ENCODE results near the gene OR10C1. TPM values are rescaled to one million over a fixed set of nuclear protein-coding genes. Genes with fewer than 3 reads are reported as not detected.

The OR10C1 gene
- total and polyA plus RNA-seq, 3 donors from 2014 or later, result 0.31 TPM; not detected in 2

DNA sequence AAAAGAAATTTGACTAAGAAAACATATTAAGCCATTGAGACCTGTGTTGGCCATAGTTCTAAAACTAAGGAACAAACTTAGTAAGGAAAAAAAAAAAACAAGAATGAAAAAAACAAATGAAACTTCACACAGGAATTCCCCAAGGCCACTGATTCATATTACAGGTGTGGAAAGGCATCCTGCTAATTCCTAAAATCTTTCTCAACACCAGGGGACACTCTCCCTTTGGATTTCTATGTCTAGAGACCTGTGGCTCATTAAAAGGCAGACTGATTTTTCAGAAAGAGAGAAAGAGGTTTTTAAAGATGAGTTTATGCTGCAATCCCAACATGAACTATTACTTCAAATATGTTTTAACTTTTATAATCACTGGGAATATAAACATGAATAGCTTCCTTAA lies 24.5 kb upstream of the OR10C1 start, which contains the start of gene OR12D1:
Gene OR12D1 (plus strand): TSS at position 341 of the 400 bp plus-strand sequence.
- no peak for TF ChIP-seq POLR2A (IDR thresholded peaks at IDR 0.05)
- TF ChIP-seq, protein P1, sequence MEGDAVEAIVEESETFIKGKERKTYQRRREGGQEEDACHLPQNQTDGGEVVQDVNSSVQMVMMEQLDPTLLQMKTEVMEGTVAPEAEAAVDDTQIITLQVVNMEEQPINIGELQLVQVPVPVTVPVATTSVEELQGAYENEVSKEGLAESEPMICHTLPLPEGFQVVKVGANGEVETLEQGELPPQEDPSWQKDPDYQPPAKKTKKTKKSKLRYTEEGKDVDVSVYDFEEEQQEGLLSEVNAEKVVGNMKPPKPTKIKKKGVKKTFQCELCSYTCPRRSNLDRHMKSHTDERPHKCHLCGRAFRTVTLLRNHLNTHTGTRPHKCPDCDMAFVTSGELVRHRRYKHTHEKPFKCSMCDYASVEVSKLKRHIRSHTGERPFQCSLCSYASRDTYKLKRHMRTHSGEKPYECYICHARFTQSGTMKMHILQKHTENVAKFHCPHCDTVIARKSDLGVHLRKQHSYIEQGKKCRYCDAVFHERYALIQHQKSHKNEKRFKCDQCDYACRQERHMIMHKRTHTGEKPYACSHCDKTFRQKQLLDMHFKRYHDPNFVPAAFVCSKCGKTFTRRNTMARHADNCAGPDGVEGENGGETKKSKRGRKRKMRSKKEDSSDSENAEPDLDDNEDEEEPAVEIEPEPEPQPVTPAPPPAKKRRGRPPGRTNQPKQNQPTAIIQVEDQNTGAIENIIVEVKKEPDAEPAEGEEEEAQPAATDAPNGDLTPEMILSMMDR (IDR thresholded peaks at IDR 0.05), result no peak
- intact Hi-C loops (cut with DNase I; ENCODE audit: low total_unique reads), result no loop called here
- no peaks in the 10 kb centered on the region for H3K4me1 ChIP-seq

DNA sequence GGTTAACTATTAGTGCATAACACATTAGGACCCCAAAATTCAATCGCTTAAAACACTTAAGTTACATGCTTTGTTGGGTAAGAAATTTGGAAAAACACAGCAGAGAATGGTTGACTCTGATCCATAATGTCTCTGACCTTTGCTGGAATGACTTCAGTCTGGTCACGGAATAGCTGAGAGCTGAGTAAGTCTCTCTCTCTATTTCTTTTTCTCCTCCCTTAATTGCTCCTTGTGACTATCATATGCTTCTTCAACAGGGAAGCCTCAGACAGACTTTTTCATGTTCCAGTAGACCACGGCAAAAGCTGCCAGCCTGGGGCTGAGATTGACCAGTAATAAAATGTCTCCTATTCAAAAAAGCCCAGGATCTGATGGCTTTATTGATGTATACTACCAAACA lies 19.6 kb upstream of the OR10C1 start:
- intact Hi-C loops (cut with DNase I; ENCODE audit: low total_unique reads), result no loop called here
- no peak for DNase-seq
- H3K27me3 ChIP-seq, result no peaks in the 10 kb centered on the region
- H3K36me3 ChIP-seq (ENCODE audit: low read depth, missing control alignments), result no peaks in the 10 kb centered on the region
- no peaks in the 10 kb centered on the region for H3K4me1 ChIP-seq
- TF ChIP-seq, protein P1 (IDR thresholded peaks at IDR 0.05), result no peak
- no peak for TF ChIP-seq POLR2A (IDR thresholded peaks at IDR 0.05)
- H3K4me3 ChIP-seq, result no peak overlapping the region
- no peaks in the 10 kb centered on the region for H3K9me3 ChIP-seq
- WGBS, 2 donors, result 67 to 74% methylated on average over 3 of the region's 3 CpGs
- H3K27ac ChIP-seq, result no peak overlapping the region

More for the DNA sequence above, 24.5 kb upstream of the OR10C1 start, which contains the start of gene OR12D1:
- Histone ChIP-seq H3K27ac (no peak within 1 kb of the TSS), H3K9me3 (no peaks in the 10 kb centered on the region), H3K36me3 (ENCODE audit: low read depth, missing control alignments) (no peaks in the 10 kb centered on the region), H3K27me3 (no peaks in the 10 kb centered on the region), H3K4me3 (no peak within 1 kb of the TSS)
- no peak for DNase-seq

DNA sequence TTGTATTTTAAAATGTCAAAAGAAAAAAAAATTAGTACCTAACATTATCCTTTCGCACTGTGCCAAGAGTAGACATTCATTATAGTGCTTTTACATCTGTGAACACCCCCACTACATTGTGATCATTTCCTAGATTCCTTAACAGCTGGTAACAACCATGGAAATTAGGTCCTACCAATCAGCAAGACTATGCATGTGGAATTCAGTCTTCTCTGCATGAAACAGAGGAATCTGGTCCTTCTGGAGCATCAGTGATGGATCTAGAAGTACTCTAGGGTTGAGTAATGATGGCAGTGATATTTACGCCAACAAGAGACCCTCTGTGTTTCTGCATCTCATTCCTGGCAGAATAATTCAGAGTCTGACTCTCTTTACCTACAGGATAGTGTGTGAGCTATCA lies 14.9 kb upstream of the OR10C1 start:
- Histone ChIP-seq H3K4me1 (no peaks in the 10 kb centered on the region), H3K36me3 (ENCODE audit: low read depth, missing control alignments) (no peaks in the 10 kb centered on the region), H3K27me3 (no peaks in the 10 kb centered on the region), H3K9me3 (no peaks in the 10 kb centered on the region), H3K27ac (no peak overlapping the region), H3K4me3 (no peak overlapping the region)
- no peak for DNase-seq
- 87 to 95% methylated on average over 2 of the region's 2 CpGs for WGBS, 2 donors
- TF ChIP-seq, protein P1 (IDR thresholded peaks at IDR 0.05), result no peak
- no peak for TF ChIP-seq POLR2A (IDR thresholded peaks at IDR 0.05)
- intact Hi-C loops (cut with DNase I; ENCODE audit: low total_unique reads), result no loop called here

DNA sequence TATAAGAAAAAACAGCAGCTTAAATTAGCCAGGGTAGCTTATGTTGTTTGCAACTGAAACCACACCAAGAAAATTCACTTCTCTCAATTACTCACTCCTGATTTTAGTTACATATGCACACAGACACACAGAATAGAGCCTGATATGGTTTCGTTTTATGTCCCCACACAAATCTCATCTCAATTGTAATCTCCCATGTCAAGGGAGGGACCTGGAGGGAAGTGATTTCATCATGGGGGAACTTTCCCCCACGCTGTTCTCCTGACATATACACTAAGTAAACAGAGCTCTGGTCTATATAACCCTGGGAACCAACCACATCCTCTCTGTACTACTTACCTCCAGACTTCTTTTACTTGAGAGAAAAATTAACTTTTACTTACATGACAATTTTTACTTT lies 14.5 kb upstream of the OR10C1 start:
- 64 to 69% methylated on average over 2 of the region's 2 CpGs for WGBS, 2 donors
- TF ChIP-seq, protein P1 (IDR thresholded peaks at IDR 0.05), result no peak
- no peak for TF ChIP-seq POLR2A (IDR thresholded peaks at IDR 0.05)
- Histone ChIP-seq H3K4me3 (no peak overlapping the region), H3K9me3 (no peaks in the 10 kb centered on the region), H3K27me3 (no peaks in the 10 kb centered on the region), H3K27ac (no peak overlapping the region), H3K4me1 (no peaks in the 10 kb centered on the region), H3K36me3 (ENCODE audit: low read depth, missing control alignments) (no peaks in the 10 kb centered on the region)
- no peak for DNase-seq
- intact Hi-C loops (cut with DNase I; ENCODE audit: low total_unique reads), result no loop called here

DNA sequence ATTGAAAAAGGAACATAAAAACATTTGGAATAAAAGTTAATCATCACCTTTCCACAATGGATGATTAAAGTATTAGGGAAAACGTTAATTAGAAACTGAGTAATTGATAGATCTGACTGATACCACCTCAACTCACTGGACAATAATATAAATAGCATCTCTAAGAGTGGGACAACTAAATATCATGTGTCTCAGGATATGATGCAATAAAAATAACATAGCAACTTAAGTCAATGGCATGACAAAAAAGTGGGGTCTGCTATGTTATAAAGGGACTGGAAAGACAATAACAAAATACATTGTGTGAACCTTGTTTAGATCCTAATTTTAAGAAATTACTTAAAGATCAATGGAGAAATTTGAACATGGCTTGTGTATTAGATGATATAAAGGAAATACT lies 14.0 kb upstream of the OR10C1 start:
- Histone ChIP-seq H3K4me1 (no peaks in the 10 kb centered on the region), H3K36me3 (ENCODE audit: low read depth, missing control alignments) (no peaks in the 10 kb centered on the region), H3K4me3 (no peak overlapping the region), H3K27ac (no peak overlapping the region), H3K27me3 (no peaks in the 10 kb centered on the region), H3K9me3 (no peaks in the 10 kb centered on the region)
- WGBS, 2 donors, result 48 to 66% methylated on average over 1 of the region's 1 CpG
- intact Hi-C loops (cut with DNase I; ENCODE audit: low total_unique reads), result no loop called here
- TF ChIP-seq, protein P1 (IDR thresholded peaks at IDR 0.05), result no peak
- TF ChIP-seq POLR2A (IDR thresholded peaks at IDR 0.05), result no peak
- no peak for DNase-seq

All from testis (tissue), 3 donors.